ENCODE results near the gene DNAH6. TPM values are rescaled to one million over a fixed set of nuclear protein-coding genes. Genes with fewer than 3 reads are reported as not detected.

Gene DNAH6
- total RNA-seq, 2 donors from 2014 or later: 0.85 TPM; not detected in 1

DNA sequence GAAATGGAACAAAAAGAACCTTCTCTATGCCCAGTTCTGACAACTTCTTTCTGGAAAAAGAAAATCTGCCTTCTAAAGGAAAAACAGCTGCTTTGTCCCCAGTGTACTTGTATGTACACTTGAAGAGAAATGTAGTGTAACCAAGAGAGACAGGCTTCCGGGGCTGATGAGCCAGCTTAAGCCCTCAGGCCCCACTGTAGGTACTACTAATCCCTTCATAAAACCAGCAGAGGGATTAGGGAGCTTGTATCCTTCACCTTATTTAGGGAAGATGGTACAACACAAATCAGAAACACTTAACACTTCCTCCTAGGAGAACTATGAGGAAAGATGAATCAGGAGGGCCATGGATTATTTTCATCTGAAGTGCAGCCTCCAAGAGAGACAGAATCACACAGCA, 38.4 kb upstream of the DNAH6 start:
- Histone ChIP-seq H3K4me1 (ENCODE audit: control insufficient read depth in 1 of 2, low read depth in 2 of 2) (no peaks in the 10 kb centered on the region), H3K4me3 (no peak overlapping the region), H3K27me3 (replicated peaks; ENCODE audit: insufficient read depth) (no peaks in the 10 kb centered on the region), H3K36me3 (no peaks in the 10 kb centered on the region), H3K9me3 (peaks cover 7% of the 10 kb centered on the region), H3K27ac (no peak overlapping the region)
- DNase-seq (ENCODE audit: low spot score): no peak
- TF ChIP-seq, protein P1, sequence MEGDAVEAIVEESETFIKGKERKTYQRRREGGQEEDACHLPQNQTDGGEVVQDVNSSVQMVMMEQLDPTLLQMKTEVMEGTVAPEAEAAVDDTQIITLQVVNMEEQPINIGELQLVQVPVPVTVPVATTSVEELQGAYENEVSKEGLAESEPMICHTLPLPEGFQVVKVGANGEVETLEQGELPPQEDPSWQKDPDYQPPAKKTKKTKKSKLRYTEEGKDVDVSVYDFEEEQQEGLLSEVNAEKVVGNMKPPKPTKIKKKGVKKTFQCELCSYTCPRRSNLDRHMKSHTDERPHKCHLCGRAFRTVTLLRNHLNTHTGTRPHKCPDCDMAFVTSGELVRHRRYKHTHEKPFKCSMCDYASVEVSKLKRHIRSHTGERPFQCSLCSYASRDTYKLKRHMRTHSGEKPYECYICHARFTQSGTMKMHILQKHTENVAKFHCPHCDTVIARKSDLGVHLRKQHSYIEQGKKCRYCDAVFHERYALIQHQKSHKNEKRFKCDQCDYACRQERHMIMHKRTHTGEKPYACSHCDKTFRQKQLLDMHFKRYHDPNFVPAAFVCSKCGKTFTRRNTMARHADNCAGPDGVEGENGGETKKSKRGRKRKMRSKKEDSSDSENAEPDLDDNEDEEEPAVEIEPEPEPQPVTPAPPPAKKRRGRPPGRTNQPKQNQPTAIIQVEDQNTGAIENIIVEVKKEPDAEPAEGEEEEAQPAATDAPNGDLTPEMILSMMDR (IDR thresholded peaks at IDR 0.05): no peak
- no peak for ATAC-seq (ENCODE audit: insufficient number of reproducible peaks, low FRiP score, low read depth)

GRCh38 chr2:84478867-84479266, 37.4 kb upstream of the DNAH6 start:
- no peaks in the 10 kb centered on the region for H3K36me3 ChIP-seq
- TF ChIP-seq, protein P1 (IDR thresholded peaks at IDR 0.05): no peak
- H3K27ac ChIP-seq: no peak overlapping the region
- ATAC-seq (ENCODE audit: insufficient number of reproducible peaks, low FRiP score, low read depth) (no peak), DNase-seq (ENCODE audit: low spot score) (no peak)
- no peak overlapping the region for H3K4me3 ChIP-seq
- peaks cover 7% of the 10 kb centered on the region for H3K9me3 ChIP-seq
- no peaks in the 10 kb centered on the region for H3K4me1 ChIP-seq (ENCODE audit: control insufficient read depth in 1 of 2, low read depth in 2 of 2)
- no peaks in the 10 kb centered on the region for H3K27me3 ChIP-seq (replicated peaks; ENCODE audit: insufficient read depth)

DNA sequence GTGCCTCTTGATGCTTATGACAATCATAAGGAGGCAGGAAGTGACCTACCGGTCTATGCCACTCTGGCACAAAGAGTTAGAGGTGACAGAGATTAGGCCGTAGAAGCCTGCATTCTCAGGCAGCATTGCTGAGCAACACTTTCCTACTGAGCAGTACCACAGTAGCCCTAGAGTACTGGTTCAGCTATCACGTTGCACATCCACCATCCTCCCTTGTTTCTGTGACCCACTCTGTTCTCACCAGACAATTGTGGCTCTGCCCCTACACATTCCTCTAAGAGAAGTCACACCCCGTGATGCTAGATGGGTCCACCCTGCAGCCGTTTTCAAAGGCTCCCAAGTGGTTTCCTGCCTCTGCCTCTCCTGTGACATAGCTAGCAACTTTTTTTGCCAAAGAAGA, 34.6 kb upstream of the DNAH6 start:
- no peak for DNase-seq (ENCODE audit: low spot score)
- no peak for ATAC-seq (ENCODE audit: insufficient number of reproducible peaks, low FRiP score, low read depth)
- TF ChIP-seq, protein P1 (IDR thresholded peaks at IDR 0.05): no peak
- Histone ChIP-seq H3K9me3 (peaks cover 4% of the 10 kb centered on the region), H3K27ac (no peak overlapping the region), H3K36me3 (no peaks in the 10 kb centered on the region), H3K4me3 (no peak overlapping the region), H3K4me1 (ENCODE audit: control insufficient read depth in 1 of 2, low read depth in 2 of 2) (no peaks in the 10 kb centered on the region), H3K27me3 (replicated peaks; ENCODE audit: insufficient read depth) (no peaks in the 10 kb centered on the region)

GRCh38 chr2:84482603-84483002, 33.7 kb upstream of the DNAH6 start:
- Histone ChIP-seq H3K4me3 (no peak overlapping the region), H3K9me3 (no peaks in the 10 kb centered on the region), H3K4me1 (ENCODE audit: control insufficient read depth in 1 of 2, low read depth in 2 of 2) (no peaks in the 10 kb centered on the region), H3K27me3 (replicated peaks; ENCODE audit: insufficient read depth) (no peaks in the 10 kb centered on the region), H3K27ac (no peak overlapping the region), H3K36me3 (no peaks in the 10 kb centered on the region)
- TF ChIP-seq, protein P1 (IDR thresholded peaks at IDR 0.05): no peak
- ATAC-seq (ENCODE audit: insufficient number of reproducible peaks, low FRiP score, low read depth) (no peak), DNase-seq (ENCODE audit: low spot score) (no peak)

DNA sequence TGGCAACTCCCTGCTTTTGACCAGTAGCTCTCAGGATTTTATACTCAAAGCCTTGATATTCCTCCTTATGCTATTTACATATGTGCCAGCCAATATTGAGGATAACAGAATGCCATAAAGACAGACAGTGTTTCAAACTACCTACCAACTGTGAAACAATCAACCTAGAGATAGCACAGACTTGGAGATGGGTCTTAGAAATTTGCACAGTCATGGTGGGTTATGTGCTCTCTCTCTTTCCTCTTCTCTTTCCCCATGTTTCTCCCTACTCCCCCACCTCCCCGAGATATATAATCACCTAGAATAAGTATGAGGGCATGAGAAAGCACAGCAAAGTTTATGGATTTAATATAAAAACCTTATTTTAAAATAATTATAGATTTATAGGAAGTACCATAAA, 33.0 kb upstream of the DNAH6 start:
- Histone ChIP-seq H3K9me3 (no peaks in the 10 kb centered on the region), H3K4me3 (no peak overlapping the region), H3K36me3 (no peaks in the 10 kb centered on the region), H3K4me1 (ENCODE audit: control insufficient read depth in 1 of 2, low read depth in 2 of 2) (no peaks in the 10 kb centered on the region), H3K27me3 (replicated peaks; ENCODE audit: insufficient read depth) (no peaks in the 10 kb centered on the region), H3K27ac (no peak overlapping the region)
- TF ChIP-seq, protein P1 (IDR thresholded peaks at IDR 0.05): no peak
- DNase-seq (ENCODE audit: low spot score) (no peak), ATAC-seq (ENCODE audit: insufficient number of reproducible peaks, low FRiP score, low read depth) (no peak)

Data from thoracic aorta (tissue), 2 donors.